H1 (cell line): Measurements from ENCODE around the gene RANBP3L. TPM values are rescaled to one million over a fixed set of nuclear protein-coding genes. Genes with fewer than 3 reads are reported as not detected.

Experiments used
- CBX5 ChIP-seq: fragments of 300-800, 300-1000 bp; sonication (generic); IDR thresholded peaks from 2 replicates; pipeline ENCODE4 v1.7.1; 2016; ENCODE audit warnings: antibody characterized with exemption, low read length, low read depth
- CEBPB ChIP-seq: IDR thresholded peaks from 2 replicates; pipeline ENCODE4 v1.6.1; 2012; ENCODE audit warnings: low read depth, low read length
- CTBP2 ChIP-seq: IDR thresholded peaks from 2 replicates; pipeline ENCODE4 v1.7.0; 2011; ENCODE audit warnings: borderline replicate concordance, mild to moderate bottlenecking, moderate library complexity, mixed read lengths, low read length; ENCODE audit not compliant: insufficient read depth, insufficient read length
- NANOG ChIP-seq: IDR thresholded peaks from 2 replicates; pipeline ENCODE4 v1.6.1; 2011; ENCODE audit warnings: low read length, low read depth, mild to moderate bottlenecking, inconsistent platforms; ENCODE audit not compliant: insufficient read depth, poor library complexity, severe bottlenecking
- NRF1 ChIP-seq: IDR thresholded peaks from 2 replicates; pipeline ENCODE4 v1.6.1; 2011; ENCODE audit warnings: mild to moderate bottlenecking, low read depth, low read length, improper control_type of control experiment
- RNF2 ChIP-seq: fragments of 200-900, 300-1000 bp; sonication (generic); IDR thresholded peaks from 2 replicates; pipeline ENCODE4 v1.7.1; 2016; ENCODE audit warnings: borderline replicate concordance, low read depth, mild to moderate bottlenecking, antibody characterized with exemption, low read length; ENCODE audit not compliant: poor library complexity, severe bottlenecking; ENCODE audit errors: missing control alignments
- SIX5 ChIP-seq: IDR thresholded peaks from 2 replicates; pipeline ENCODE4 v1.6.1; 2011; ENCODE audit warnings: mild to moderate bottlenecking, low read depth, low read length
- TAF7 ChIP-seq: optimal IDR thresholded peaks from 2 replicates; pipeline ENCODE3; 2011; ENCODE audit warnings: low read depth, mild to moderate bottlenecking, inconsistent platforms, low read length, moderate library complexity, borderline replicate concordance
- polyA plus RNA-seq, 7 experiments: library from polyadenylated mRNA; depleted of rRNA in 3 of 7; stranded (reverse) in 5 of 7; unstranded in 2 of 7; fragments of >200 nt in 5 of 7; fragments of 200-250 nt in 2 of 7; gene quantifications; 1 replicate in 5 of 7; 2 replicates in 1 of 7; 4 replicates in 1 of 7; pipeline versions ENCODE4 v1.2.1 to v1.2.3, GENCODE V29; 2011 to 2013; ENCODE audit warnings: missing spikeins in 2 of 7, mixed read lengths in 2 of 7
- total RNA-seq: library from RNA; stranded (reverse); fragmentation: NEBNext Ultra II Directional; extraction: Animal tissue kit (Norgen Biotek cat#: 25700); gene quantifications from 2 replicates; pipeline ENCODE4 v1.2.1, GENCODE V29; 2021

Gene RANBP3L
- total and polyA plus RNA-seq, 2 of the 8 experiments (the other 6 are each of a cell fraction or from before 2014, with no cell fraction given): not detected

DNA sequence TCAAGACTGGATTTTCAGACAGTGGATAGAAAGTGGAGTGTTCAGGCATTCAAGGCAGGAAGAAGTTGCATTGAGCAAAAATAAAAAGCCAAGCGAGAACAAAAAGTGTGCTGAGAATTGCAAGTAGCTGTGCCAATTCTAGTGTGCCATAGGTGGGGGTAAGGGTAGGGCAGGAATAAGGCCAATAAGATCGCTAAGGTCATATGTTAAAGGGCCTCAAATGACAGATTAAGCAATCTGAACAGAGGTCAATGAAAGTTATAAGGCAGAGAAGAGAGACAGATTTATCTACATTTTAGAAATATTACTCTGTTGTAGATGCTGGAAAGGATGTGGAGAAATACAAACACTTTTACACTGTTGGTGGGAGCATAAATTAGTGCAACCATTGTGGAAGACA, 96.4 kb downstream of the RANBP3L start (continued):
- TF ChIP-seq CTBP2: no peak
- TF ChIP-seq TAF7: no peak
- no peak for TF ChIP-seq CBX5
- no peak for TF ChIP-seq RNF2
- no peak for TF ChIP-seq NRF1
- TF ChIP-seq SIX5: no peak
- no peak for TF ChIP-seq NANOG
- no peak for TF ChIP-seq CEBPB
- TF ChIP-seq, all 59 proteins: peak for 0
